GM12865 (cell line): ENCODE data around the gene GBE1.

Experiments
- DNase-seq: peaks from one replicate; pipeline ENCODE4 v3.0.0; 2010; ENCODE audit warnings: low read depth
- H3K4me3 ChIP-seq: 2 replicates; pipeline ENCODE4 v1.5.1; 2011; ENCODE audit warnings: mild to moderate bottlenecking, low read depth, low read length, control low read depth
- CTCF ChIP-seq: IDR thresholded peaks from 2 replicates; pipeline ENCODE4 v1.5.1; 2011; ENCODE audit warnings: low read length, control low read depth, low read depth, inconsistent platforms; ENCODE audit not compliant: insufficient read depth; ENCODE audit errors: missing control alignments

GBE1 gene

GRCh38 chr3:81462921-81463320 is 298.5 kb downstream of the GBE1 start:
- no peak for DNase-seq
- TF ChIP-seq CTCF = no peak
- H3K4me3 ChIP-seq = no peak overlapping the region

- TF ChIP-seq CTCF = no peak
- no peak overlapping the region for H3K4me3 ChIP-seq
- no peak for DNase-seq
Observed at GRCh38 chr3:81459733-81460132, 301.7 kb downstream of the GBE1 start.

- no peak overlapping the region for H3K4me3 ChIP-seq
- no peak for TF ChIP-seq CTCF
- no peak for DNase-seq
Observed at GRCh38 chr3:81452418-81452817, 309.0 kb downstream of the GBE1 start.

- no peak overlapping the region for H3K4me3 ChIP-seq
- TF ChIP-seq CTCF = no peak
- no peak for DNase-seq
Observed at GRCh38 chr3:81451611-81452010, 309.8 kb downstream of the GBE1 start.

GRCh38 chr3:81451140-81451539 is 310.3 kb downstream of the GBE1 start:
- no peak for TF ChIP-seq CTCF
- no peak overlapping the region for H3K4me3 ChIP-seq
- DNase-seq = no peak

GRCh38 chr3:81446806-81447205 is 314.6 kb downstream of the GBE1 start:
- no peak for TF ChIP-seq CTCF
- H3K4me3 ChIP-seq = no peak overlapping the region
- no peak for DNase-seq

GRCh38 chr3:81445712-81446111 is 315.7 kb downstream of the GBE1 start:
- H3K4me3 ChIP-seq = no peak overlapping the region
- DNase-seq = no peak
- TF ChIP-seq CTCF = no peak
